NB4 (cell line): ENCODE data around the gene IQSEC3.
A peak's percentile ranks its signal among the peaks of the same experiment; 100 is the strongest.
"Not testable (repeated sequence)": the region's sequence is repeated elsewhere in the genome, so short reads cannot be mapped to it uniquely, and the experiment has no call there.

Experiments used
- DNase-seq: peaks from one replicate; pipeline ENCODE4 v3.0.0; 2010; ENCODE audit warnings: low read depth
- H3K4me3 ChIP-seq: one replicate; pipeline ENCODE4 v1.5.1; 2011; ENCODE audit warnings: mild to moderate bottlenecking, low read depth, low read length, moderate library complexity
- CTCF ChIP-seq: IDR thresholded peaks from one replicate; pipeline ENCODE4 v1.5.1; 2012; ENCODE audit warnings: low read depth, low read length
- MAX ChIP-seq: IDR thresholded peaks from 2 replicates; pipeline ENCODE4 v1.6.1; 2011; ENCODE audit warnings: low read depth, low read length
- MYC ChIP-seq: IDR thresholded peaks from 2 replicates; pipeline ENCODE4 v1.6.1; 2011; ENCODE audit warnings: low read depth, low read length
- POLR2A ChIP-seq: IDR thresholded peaks from 2 replicates; pipeline ENCODE4 v1.6.1; 2011; ENCODE audit warnings: mild to moderate bottlenecking; ENCODE audit not compliant: insufficient read length; ENCODE audit errors: extremely low read depth

IQSEC3 gene

GRCh38 chr12:215116-215515, 148.5 kb downstream of the IQSEC3 start:
- DNase-seq: no peak
- TF ChIP-seq MYC: no peak
- no peak for TF ChIP-seq CTCF
- TF ChIP-seq MAX: no peak
- no peak for TF ChIP-seq POLR2A

GRCh38 chr12:217029-217428, 150.5 kb downstream of the IQSEC3 start:
- DNase-seq, H3K4me3 ChIP-seq: not testable (repeated sequence)

More at GRCh38 chr12:215116-215515, 148.5 kb downstream of the IQSEC3 start:
- no peak overlapping the region for H3K4me3 ChIP-seq

- DNase-seq: no peak
- no peak for TF ChIP-seq MYC
- TF ChIP-seq MAX: no peak
- TF ChIP-seq CTCF: no peak
- TF ChIP-seq POLR2A: no peak
- no peak overlapping the region for H3K4me3 ChIP-seq
Observed at GRCh38 chr12:218221-218620, 151.7 kb downstream of the IQSEC3 start.

GRCh38 chr12:218728-219590, 152.4 kb downstream of the IQSEC3 start:
- TF ChIP-seq MYC (no peak), CTCF (no peak), POLR2A (no peak), MAX (no peak)
- H3K4me3 ChIP-seq: no peak overlapping the region
- DNase-seq: no peak

- H3K4me3 ChIP-seq: no peak overlapping the region
- DNase-seq: peak; percentile 84
- no peak for TF ChIP-seq MYC
- TF ChIP-seq POLR2A: no peak
- TF ChIP-seq MAX: 0 out of 2 replicates have a peak, but pooled peaks have one; percentile 9
- TF ChIP-seq CTCF: peak; percentile 89
Observed at GRCh38 chr12:219891-220352, 153.4 kb downstream of the IQSEC3 start.

GRCh38 chr12:220491-220890, 153.9 kb downstream of the IQSEC3 start:
- DNase-seq: no peak
- H3K4me3 ChIP-seq: no peak overlapping the region
- TF ChIP-seq MYC (no peak), MAX (no peak), POLR2A (no peak), CTCF (no peak)
